ENCODE measurements around the gene PROZ.

- TF ChIP-seq, protein P1, sequence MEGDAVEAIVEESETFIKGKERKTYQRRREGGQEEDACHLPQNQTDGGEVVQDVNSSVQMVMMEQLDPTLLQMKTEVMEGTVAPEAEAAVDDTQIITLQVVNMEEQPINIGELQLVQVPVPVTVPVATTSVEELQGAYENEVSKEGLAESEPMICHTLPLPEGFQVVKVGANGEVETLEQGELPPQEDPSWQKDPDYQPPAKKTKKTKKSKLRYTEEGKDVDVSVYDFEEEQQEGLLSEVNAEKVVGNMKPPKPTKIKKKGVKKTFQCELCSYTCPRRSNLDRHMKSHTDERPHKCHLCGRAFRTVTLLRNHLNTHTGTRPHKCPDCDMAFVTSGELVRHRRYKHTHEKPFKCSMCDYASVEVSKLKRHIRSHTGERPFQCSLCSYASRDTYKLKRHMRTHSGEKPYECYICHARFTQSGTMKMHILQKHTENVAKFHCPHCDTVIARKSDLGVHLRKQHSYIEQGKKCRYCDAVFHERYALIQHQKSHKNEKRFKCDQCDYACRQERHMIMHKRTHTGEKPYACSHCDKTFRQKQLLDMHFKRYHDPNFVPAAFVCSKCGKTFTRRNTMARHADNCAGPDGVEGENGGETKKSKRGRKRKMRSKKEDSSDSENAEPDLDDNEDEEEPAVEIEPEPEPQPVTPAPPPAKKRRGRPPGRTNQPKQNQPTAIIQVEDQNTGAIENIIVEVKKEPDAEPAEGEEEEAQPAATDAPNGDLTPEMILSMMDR (IDR thresholded peaks at IDR 0.05; ENCODE audit: insufficient read depth, low read depth, low read length), result no peak
- no peak for TF ChIP-seq EZH2 (IDR thresholded peaks at IDR 0.05; ENCODE audit: insufficient read depth, low read length)
Observed at GRCh38 chr13:113110852-113111315, 47.6 kb upstream of the PROZ start.

Data from astrocyte (in vitro differentiated cells and primary cell).